ENCODE measurements around the gene OGFOD3. TPM values are rescaled to one million over a fixed set of nuclear protein-coding genes. Genes with fewer than 3 reads are reported as not detected.

Gene OGFOD3
- total and polyA plus RNA-seq, 9 of the 15 experiments (the other 6 are each of a cell fraction or from before 2014, with no cell fraction given) = 0.69 to 44.7 (median 18.9) TPM

DNA sequence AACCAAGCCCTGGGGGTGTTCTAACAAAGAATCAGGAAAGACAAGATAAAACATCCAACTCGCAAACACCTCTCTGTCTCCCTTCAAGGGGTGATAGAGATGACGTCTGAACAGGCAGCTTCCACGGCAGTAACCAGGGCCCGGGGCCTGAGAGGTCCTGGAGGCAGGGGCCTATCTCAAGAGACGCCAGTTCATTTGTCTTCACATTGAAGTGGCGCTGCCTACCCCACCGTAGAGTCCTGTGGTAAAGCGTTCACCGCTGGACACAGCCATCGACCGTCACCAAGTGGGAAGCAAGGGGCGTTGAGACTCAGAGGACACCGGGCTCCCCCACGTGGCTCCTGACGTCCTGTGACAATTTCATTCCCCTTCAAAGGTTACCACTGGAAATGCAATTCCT lies 25.4 kb downstream of the OGFOD3 start (continued):
- TF ChIP-seq SAP30 (IDR thresholded peaks at IDR 0.05; ENCODE audit: borderline replicate concordance, insufficient read depth, low read depth, low read length, poor library complexity, severe bottlenecking) (no peak), ZNF239 (CRISPR knock-in tag; IDR thresholded peaks at IDR 0.05) (no peak), KDM4B (IDR thresholded peaks at IDR 0.05; ENCODE audit: borderline replicate concordance in 2 of 2, low read depth in 1 of 2) (no peak), ZNF584 (CRISPR knock-in tag; IDR thresholded peaks at IDR 0.05; ENCODE audit: low read depth) (no peak)
- TF ChIP-seq, protein P1, sequence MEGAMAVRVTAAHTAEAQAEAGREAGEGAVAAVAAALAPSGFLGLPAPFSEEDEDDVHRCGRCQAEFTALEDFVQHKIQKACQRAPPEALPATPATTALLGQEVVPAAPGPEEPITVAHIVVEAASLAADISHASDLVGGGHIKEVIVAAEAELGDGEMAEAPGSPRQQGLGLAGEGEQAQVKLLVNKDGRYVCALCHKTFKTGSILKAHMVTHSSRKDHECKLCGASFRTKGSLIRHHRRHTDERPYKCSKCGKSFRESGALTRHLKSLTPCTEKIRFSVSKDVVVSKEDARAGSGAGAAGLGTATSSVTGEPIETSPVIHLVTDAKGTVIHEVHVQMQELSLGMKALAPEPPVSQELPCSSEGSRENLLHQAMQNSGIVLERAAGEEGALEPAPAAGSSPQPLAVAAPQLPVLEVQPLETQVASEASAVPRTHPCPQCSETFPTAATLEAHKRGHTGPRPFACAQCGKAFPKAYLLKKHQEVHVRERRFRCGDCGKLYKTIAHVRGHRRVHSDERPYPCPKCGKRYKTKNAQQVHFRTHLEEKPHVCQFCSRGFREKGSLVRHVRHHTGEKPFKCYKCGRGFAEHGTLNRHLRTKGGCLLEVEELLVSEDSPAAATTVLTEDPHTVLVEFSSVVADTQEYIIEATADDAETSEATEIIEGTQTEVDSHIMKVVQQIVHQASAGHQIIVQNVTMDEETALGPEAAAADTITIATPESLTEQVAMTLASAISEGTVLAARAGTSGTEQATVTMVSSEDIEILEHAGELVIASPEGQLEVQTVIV (CRISPR knock-in tag; IDR thresholded peaks at IDR 0.05; ENCODE audit: borderline replicate concordance) = no peak
- TF ChIP-seq, protein P2, sequence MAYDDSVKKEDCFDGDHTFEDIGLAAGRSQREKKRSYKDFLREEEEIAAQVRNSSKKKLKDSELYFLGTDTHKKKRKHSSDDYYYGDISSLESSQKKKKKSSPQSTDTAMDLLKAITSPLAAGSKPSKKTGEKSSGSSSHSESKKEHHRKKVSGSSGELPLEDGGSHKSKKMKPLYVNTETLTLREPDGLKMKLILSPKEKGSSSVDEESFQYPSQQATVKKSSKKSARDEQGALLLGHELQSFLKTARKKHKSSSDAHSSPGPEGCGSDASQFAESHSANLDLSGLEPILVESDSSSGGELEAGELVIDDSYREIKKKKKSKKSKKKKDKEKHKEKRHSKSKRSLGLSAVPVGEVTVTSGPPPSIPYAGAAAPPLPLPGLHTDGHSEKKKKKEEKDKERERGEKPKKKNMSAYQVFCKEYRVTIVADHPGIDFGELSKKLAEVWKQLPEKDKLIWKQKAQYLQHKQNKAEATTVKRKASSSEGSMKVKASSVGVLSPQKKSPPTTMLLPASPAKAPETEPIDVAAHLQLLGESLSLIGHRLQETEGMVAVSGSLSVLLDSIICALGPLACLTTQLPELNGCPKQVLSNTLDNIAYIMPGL (CRISPR knock-in tag; IDR thresholded peaks at IDR 0.05) = no peak
